HUES48 (cell line): ENCODE measurements around the gene PMEPA1.

Experiments used
- H3K27ac ChIP-seq: one replicate; pipeline ENCODE4 v1.7.0; 2013; ENCODE audit warnings: low read depth, low read length, inconsistent platforms
- H3K27me3 ChIP-seq: 2 replicates; pipeline ENCODE4 v1.6.1; 2013; ENCODE audit warnings: mild to moderate bottlenecking, low read length; ENCODE audit not compliant: control insufficient read depth, insufficient read depth
- H3K36me3 ChIP-seq: 2 replicates; pipeline ENCODE4 v1.6.1; 2013; ENCODE audit warnings: low read length; ENCODE audit not compliant: control insufficient read depth, insufficient read depth
- H3K4me1 ChIP-seq: 2 replicates; pipeline ENCODE4 v1.6.1; 2013; ENCODE audit warnings: mild to moderate bottlenecking, low read length; ENCODE audit not compliant: control insufficient read depth, insufficient read depth
- H3K4me3 ChIP-seq: 2 replicates; pipeline ENCODE4 v1.5.1; 2013; ENCODE audit warnings: mild to moderate bottlenecking, low read depth, low read length
- H3K9ac ChIP-seq: 2 replicates; pipeline ENCODE4 v1.6.1; 2013; ENCODE audit warnings: mild to moderate bottlenecking, low read depth, low read length, moderate library complexity
- H3K9me3 ChIP-seq: 2 replicates; pipeline ENCODE4 v1.6.1; 2013; ENCODE audit warnings: low read length; ENCODE audit not compliant: control insufficient read depth, insufficient read depth

The PMEPA1 gene

GRCh38 chr20:57693670-57694329 is 16.0 kb downstream of the PMEPA1 start:
- H3K4me1 ChIP-seq: peaks cover 8% of the 10 kb centered on the region
- no peaks in the 10 kb centered on the region for H3K36me3 ChIP-seq
- no peak overlapping the region for H3K4me3 ChIP-seq
- H3K9me3 ChIP-seq: no peaks in the 10 kb centered on the region
- H3K27me3 ChIP-seq: no peaks in the 10 kb centered on the region
- no peak overlapping the region for H3K27ac ChIP-seq
- H3K9ac ChIP-seq: no peak overlapping the region

DNA sequence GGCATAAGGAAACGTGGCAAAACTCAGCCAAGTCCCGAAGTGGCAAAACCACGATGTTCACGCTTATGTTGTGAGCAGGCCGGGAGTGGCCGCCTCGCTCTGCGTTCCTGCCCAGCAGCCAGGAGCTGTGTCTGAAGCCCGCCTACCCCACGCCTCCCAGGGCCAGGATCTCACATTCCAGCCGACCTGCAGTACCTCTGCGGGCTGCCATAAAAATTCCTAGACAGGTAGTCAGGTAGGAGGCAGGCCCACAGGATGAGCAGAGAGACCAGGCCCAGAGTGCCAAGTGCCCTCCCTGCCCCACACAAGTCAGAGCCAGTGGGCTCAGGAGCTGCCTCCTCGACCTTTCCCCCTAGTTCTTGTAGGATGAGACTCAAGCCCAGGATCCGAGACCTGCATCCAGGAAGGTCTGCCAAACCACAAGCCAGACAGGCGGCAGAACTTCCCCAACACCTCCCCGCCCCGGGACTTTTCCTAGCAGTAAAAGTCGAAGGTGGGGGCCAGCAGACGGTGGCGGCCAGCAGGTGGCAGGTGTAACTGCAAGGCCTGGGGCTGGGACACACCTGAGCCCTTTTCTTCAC is 16.7 kb downstream of the PMEPA1 start:
- Histone ChIP-seq H3K4me1 (peaks cover 8% of the 10 kb centered on the region), H3K9ac (no peak overlapping the region)

DNA sequence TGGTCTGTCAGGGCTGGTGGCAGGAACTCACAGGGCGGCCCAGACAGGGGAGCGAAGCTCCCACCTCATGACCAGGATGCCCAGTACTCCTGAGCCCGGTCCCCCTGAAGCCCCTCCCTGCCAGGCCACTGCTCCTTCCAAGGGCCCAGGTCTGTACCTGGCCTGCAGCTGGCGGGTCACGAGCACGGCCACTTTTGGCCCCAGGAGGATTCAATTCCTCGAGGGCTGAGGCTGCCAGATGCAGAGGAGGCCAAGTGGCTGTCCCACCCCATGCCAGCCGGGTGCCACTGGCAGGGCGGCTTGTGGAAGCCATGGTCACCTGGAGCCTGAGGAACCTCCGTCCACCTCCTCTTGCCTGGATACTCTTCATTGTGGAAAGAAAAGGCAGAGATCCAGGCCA is 17.4 kb downstream of the PMEPA1 start:
- Histone ChIP-seq H3K4me3 (no peak overlapping the region), H3K27ac (no peak overlapping the region), H3K9me3 (no peaks in the 10 kb centered on the region), H3K27me3 (no peaks in the 10 kb centered on the region), H3K9ac (no peak overlapping the region), H3K4me1 (peaks cover 8% of the 10 kb centered on the region), H3K36me3 (no peaks in the 10 kb centered on the region)

More for the DNA sequence above, 16.7 kb downstream of the PMEPA1 start:
- H3K4me3 ChIP-seq: no peak overlapping the region
- H3K36me3 ChIP-seq: no peaks in the 10 kb centered on the region
- H3K9me3 ChIP-seq: no peaks in the 10 kb centered on the region
- no peaks in the 10 kb centered on the region for H3K27me3 ChIP-seq
- H3K27ac ChIP-seq: no peak overlapping the region

DNA sequence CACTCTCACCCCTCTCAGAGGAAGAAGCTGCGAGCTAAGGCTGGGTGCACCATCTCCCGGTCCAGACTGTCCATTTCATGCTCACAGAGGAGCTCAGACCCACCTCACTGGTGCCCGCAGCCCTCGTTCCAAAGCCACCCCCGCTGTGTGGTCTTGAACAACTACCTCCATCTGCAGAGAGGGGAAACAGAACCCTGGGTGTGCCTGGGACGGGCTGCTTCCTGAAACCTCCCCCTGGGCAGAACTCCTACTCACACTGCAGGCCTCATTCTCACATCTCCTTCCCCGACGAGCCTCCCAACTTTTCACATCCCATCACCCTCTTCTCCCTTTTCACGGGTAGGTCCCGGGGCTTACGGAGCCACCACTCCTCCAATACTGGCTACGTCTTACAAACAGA is 18.1 kb downstream of the PMEPA1 start:
- Histone ChIP-seq H3K27me3 (no peaks in the 10 kb centered on the region), H3K4me3 (no peak overlapping the region), H3K9me3 (no peaks in the 10 kb centered on the region), H3K4me1 (peaks cover 8% of the 10 kb centered on the region), H3K9ac (no peak overlapping the region), H3K36me3 (no peaks in the 10 kb centered on the region), H3K27ac (no peak overlapping the region)

GRCh38 chr20:57690525-57690924 is 19.3 kb downstream of the PMEPA1 start:
- Histone ChIP-seq H3K4me1 (peaks cover 14% of the 10 kb centered on the region), H3K9ac (no peak overlapping the region), H3K27me3 (no peaks in the 10 kb centered on the region), H3K27ac (no peak overlapping the region), H3K36me3 (no peaks in the 10 kb centered on the region), H3K9me3 (no peaks in the 10 kb centered on the region), H3K4me3 (no peak overlapping the region)

GRCh38 chr20:57689745-57690481 is 19.9 kb downstream of the PMEPA1 start:
- peaks cover 20% of the 10 kb centered on the region for H3K4me1 ChIP-seq
- H3K27ac ChIP-seq: no peak overlapping the region
- H3K9ac ChIP-seq: no peak overlapping the region
- H3K36me3 ChIP-seq: no peaks in the 10 kb centered on the region
- H3K27me3 ChIP-seq: no peaks in the 10 kb centered on the region
- no peak overlapping the region for H3K4me3 ChIP-seq
- H3K9me3 ChIP-seq: no peaks in the 10 kb centered on the region

GRCh38 chr20:57688864-57689263 is 21.0 kb downstream of the PMEPA1 start:
- H3K4me1 ChIP-seq: peaks cover 26% of the 10 kb centered on the region
- no peaks in the 10 kb centered on the region for H3K36me3 ChIP-seq
- no peak overlapping the region for H3K4me3 ChIP-seq
- no peak overlapping the region for H3K27ac ChIP-seq
- no peak overlapping the region for H3K9ac ChIP-seq
- no peaks in the 10 kb centered on the region for H3K27me3 ChIP-seq
- no peaks in the 10 kb centered on the region for H3K9me3 ChIP-seq

GRCh38 chr20:57688295-57688694 is 21.5 kb downstream of the PMEPA1 start:
- no peak overlapping the region for H3K9ac ChIP-seq
- H3K9me3 ChIP-seq: no peaks in the 10 kb centered on the region
- peaks cover 30% of the 10 kb centered on the region for H3K4me1 ChIP-seq
- H3K36me3 ChIP-seq: no peaks in the 10 kb centered on the region
- no peaks in the 10 kb centered on the region for H3K27me3 ChIP-seq
- H3K27ac ChIP-seq: no peak overlapping the region
- no peak overlapping the region for H3K4me3 ChIP-seq

DNA sequence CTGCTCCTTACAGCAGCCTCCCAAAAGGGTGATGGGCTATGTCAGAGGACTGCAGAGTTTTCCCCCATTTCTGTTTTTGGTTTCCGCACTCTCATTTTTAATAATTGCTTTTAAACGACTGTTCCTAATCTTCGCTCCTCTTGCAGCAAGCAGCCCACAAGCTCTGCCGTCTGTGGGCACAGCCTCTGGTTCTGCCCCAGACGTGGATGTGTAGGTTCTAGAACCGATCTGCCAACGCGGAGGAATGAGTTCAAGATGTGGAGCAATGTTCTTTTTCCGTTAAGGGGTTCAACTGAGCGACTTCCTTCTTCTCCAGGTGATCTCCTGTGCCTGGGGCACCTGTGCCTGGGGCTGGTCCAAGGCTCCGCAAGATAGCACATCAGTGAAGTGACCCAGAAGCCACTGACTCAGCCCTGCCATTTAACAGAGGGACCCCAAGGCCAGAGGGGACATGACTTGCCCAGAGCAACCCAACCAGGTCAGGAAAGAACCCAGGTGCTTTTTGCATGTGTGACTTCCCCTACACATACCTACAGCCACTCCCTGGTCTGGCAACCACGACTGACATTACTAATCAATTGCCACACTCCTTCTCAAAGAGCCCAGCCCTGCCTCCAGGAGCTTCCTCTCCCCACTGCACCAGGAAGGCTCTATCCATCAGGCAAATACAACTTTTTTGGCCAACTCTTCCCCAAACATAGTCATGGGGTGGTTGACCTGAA is 22.7 kb downstream of the PMEPA1 start:
- Histone ChIP-seq H3K27ac (no peak overlapping the region), H3K4me3 (no peak overlapping the region), H3K9ac (no peak overlapping the region), H3K27me3 (no peaks in the 10 kb centered on the region), H3K4me1 (peaks cover 34% of the 10 kb centered on the region), H3K9me3 (no peaks in the 10 kb centered on the region), H3K36me3 (no peaks in the 10 kb centered on the region)

DNA sequence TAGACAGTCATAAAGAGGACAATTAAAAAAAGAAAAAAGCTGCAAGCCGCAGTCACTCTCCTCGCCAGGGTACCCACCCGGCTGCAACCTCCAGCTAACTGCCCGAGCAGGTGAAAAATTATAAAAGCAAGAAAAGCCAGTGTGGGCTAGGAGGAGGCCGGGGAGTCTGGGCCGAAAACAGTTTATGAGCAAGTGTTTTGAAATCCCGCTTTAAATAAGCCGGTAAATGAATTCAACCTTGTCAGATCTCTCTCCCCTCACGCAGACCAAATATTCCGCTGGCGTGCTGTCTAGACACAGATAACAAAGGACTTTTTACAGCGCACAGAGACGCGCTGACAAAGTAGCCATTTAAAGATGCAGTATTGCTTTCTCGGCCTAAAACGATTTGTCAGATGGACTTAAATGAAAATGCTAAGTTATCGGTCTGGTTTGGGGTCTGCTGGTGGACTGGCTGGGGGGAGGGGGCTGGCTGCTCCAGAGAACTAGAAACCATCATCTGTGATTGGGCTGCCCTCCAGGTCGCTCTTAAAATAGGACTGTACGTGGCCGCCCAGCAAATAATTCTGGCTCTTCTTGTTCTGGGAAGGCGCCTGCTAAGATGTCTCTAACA is 24.6 kb downstream of the PMEPA1 start:
- H3K36me3 ChIP-seq: no peaks in the 10 kb centered on the region
- peaks cover 39% of the 10 kb centered on the region for H3K4me1 ChIP-seq
- no peaks in the 10 kb centered on the region for H3K9me3 ChIP-seq
- H3K27me3 ChIP-seq: no peaks in the 10 kb centered on the region
- H3K4me3 ChIP-seq: no peak overlapping the region
- H3K27ac ChIP-seq: no peak overlapping the region
- no peak overlapping the region for H3K9ac ChIP-seq
